Measurements from ENCODE around the gene DMRTC2.
A peak's percentile ranks its signal among the peaks of the same experiment; 100 is the strongest.

Gene DMRTC2

DNA sequence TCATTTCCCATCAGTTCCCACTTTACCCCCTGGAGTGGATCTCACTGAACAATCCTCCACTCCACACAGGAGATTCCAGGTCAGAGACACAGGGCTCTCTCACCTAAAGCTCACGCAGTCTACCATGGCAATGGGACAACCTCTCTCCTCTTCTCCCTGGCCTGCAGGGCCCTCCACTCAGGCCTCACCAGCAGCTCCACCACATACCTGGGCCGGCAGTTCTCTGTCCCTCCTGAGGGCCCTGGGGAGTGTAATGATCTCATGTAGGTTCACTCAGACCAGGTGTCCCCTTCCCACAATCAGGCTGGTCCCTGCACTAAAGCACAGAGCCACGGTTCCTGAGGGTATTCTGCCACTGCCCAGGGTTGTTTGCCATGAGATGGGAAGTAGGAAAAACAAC is 32.9 kb upstream of the DMRTC2 start:
- TF ChIP-seq POLR2A (IDR thresholded peaks at IDR 0.05; ENCODE audit: low read depth, low read length) (no peak), TAF1 (IDR thresholded peaks at IDR 0.05; ENCODE audit: borderline replicate concordance, low read depth, low read length) (no peak), POLR2AphosphoS5 (IDR thresholded peaks at IDR 0.05; ENCODE audit: low read depth, low read length) (no peak)
- FAIRE-seq (no peak), DNase-seq (ENCODE audit: insufficient read length) (no peak)

DNA sequence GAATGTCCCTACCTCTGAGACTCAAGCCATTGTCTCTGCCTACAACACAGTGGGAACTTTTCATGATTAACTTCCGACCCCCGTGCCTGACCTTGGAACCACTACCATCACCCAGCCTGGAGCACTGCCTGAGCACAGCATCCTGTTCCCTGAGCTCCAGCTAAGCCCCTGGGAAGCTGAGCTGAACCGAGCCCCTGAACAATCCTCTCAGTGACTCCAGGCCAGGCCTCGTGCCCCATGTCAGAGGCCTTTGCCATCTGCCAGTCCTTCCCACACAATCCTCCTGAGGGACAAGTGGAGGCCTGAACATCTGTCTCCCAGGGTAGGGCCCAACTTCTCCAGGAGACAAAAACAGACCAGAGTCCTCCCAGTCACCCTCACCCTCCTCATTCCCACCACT is 30.9 kb upstream of the DMRTC2 start:
- no peak for TF ChIP-seq POLR2A (IDR thresholded peaks at IDR 0.05; ENCODE audit: low read depth, low read length)
- no peak for TF ChIP-seq TAF1 (IDR thresholded peaks at IDR 0.05; ENCODE audit: borderline replicate concordance, low read depth, low read length)
- no peak for TF ChIP-seq POLR2AphosphoS5 (IDR thresholded peaks at IDR 0.05; ENCODE audit: low read depth, low read length)
- DNase-seq (ENCODE audit: insufficient read length) (no peak), FAIRE-seq (no peak)

DNA sequence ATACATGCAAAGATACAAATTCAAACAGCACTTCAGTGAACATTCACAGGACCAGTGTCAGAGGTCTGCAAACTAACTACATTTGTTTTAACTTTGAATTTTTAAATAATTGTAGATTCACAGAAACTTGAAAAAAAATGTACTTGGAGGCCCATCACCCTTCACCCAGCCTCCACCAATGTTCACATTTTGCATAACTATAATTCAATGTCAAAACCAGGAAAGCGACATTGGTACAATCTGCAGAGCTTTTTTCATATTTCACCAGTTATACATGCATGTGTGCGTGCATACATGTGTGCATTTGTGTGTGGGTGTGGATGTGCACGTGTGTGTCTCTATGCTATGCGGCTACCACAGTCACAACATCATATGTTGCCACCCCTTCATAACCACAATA is 29.5 kb upstream of the DMRTC2 start:
- no peak for FAIRE-seq
- TF ChIP-seq POLR2A (IDR thresholded peaks at IDR 0.05; ENCODE audit: low read depth, low read length): no peak
- TF ChIP-seq POLR2AphosphoS5 (IDR thresholded peaks at IDR 0.05; ENCODE audit: low read depth, low read length): no peak
- no peak for TF ChIP-seq TAF1 (IDR thresholded peaks at IDR 0.05; ENCODE audit: borderline replicate concordance, low read depth, low read length)
- no peak for DNase-seq (ENCODE audit: insufficient read length)

DNA sequence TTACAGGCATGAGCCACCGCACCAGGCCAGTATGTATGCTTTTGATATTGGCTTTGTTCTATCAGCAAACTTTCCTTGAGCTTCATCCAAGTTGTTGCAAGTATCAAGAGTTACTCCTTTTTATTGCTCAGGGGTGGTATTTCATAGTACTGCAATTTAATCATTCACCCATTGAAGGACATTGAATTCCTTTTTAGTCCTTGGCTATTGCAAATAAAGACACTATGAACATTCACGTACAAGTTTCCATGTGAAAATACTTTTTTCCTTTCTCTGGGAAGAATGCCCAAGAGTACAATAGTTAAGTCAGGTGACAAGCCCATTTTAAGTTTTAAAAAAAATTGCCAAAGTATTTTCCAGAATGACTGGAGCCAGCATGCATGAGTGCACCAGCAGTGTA is 28.1 kb upstream of the DMRTC2 start:
- FAIRE-seq (no peak), DNase-seq (ENCODE audit: insufficient read length) (no peak)
- TF ChIP-seq POLR2A (IDR thresholded peaks at IDR 0.05; ENCODE audit: low read depth, low read length): no peak

DNA sequence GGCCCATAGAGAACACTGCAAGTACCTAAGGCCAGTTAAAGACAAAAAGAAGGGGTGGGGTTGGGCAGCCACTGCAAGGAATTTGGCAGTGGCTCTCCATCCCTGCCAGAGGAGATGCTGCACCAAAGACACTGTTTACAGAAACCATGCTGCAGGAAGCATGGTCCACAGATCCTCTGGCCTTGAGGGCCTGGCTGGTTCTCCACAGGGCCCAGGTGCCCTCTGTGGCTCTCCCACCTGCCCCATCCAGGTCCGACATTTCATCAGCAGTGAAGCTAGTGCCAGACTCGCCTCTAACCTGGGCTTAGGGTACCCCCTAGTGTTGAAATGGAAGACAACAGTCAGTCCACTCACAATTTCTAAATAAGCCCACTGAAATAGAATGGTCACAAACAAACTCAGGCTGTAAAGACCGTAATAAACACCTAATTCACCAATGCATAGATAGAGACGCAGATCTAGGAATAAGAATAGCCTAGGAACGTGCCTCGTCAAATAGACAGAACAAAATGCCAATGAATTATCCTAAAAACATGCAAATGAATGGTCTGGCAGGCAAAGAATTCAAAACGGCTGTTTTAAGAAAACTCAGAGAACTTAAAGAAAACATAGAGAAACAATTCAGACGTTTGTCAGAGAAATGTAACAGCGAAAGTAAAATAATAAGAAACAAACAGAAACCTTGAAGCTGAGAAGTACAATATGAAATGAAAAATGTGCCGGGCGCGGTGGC is 23.7 kb upstream of the DMRTC2 start:
- TF ChIP-seq POLR2A (IDR thresholded peaks at IDR 0.05; ENCODE audit: low read depth, low read length) (no peak), TAF1 (IDR thresholded peaks at IDR 0.05; ENCODE audit: borderline replicate concordance, low read depth, low read length) (no peak), POLR2AphosphoS5 (IDR thresholded peaks at IDR 0.05; ENCODE audit: low read depth, low read length) (no peak)
- FAIRE-seq: peak; percentile 95
- peak; percentile 56 for DNase-seq (ENCODE audit: insufficient read length)

DNA sequence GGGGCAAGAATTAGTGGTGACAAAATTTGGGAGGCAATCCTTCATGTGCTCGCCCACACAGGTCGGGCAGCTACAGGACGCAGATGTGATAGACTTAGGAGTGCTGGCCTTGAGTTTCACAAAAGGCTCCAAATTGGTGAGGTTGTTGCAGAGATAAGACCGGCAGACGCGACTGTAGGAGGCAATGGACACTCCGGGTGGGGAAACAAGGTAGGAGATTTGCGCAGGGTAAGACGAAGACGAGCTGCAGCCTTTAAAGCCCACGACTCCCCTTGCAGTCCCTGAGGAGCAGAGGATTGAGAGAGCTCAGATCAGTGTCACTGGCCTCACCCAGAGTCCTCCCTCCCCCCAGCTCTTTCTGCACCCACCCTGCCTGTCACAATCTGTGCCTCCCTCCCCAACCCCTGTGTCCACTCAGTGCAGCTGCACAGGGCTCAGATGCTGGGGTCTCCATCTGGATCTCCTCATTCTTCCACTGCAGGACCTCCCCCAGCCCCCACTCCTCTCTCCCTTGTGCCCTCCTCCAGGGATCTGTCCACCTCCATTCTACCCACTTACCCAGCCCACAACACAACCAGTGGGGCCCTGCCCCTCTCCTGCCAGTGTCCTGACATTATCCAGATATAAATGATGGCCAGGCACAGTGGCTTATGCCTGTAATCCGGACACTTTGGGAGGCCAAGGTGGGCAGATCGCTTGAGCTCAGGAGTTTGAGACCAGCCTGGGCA is 6.7 kb upstream of the DMRTC2 start:
- DNase-seq (ENCODE audit: insufficient read length): no peak
- FAIRE-seq: no peak
- no peak for TF ChIP-seq TAF1 (IDR thresholded peaks at IDR 0.05; ENCODE audit: borderline replicate concordance, low read depth, low read length)
- no peak for TF ChIP-seq POLR2AphosphoS5 (IDR thresholded peaks at IDR 0.05; ENCODE audit: low read depth, low read length)
- no peak for TF ChIP-seq POLR2A (IDR thresholded peaks at IDR 0.05; ENCODE audit: low read depth, low read length)

DNA sequence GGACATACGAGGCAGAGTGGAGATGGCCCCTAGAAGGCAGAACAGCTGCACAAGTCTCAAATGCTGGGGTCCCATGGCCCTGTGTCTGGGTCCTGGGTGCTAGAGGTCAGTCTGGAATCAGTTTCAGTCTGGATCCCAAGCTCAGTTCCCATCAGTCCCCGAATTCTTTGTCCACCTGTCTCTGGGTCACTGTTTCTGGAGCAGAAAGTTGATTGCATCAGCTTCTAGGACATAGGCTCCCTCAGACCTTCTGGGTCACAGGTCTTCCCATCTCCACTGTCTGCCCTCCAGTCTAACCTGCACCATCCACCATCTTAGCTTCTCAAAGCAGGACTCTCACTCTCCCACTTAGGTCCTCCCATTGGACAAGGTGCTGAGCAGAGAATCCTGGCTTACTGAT is 5.6 kb upstream of the DMRTC2 start:
- FAIRE-seq: no peak
- DNase-seq (ENCODE audit: insufficient read length): no peak
- TF ChIP-seq POLR2AphosphoS5 (IDR thresholded peaks at IDR 0.05; ENCODE audit: low read depth, low read length) (no peak), TAF1 (IDR thresholded peaks at IDR 0.05; ENCODE audit: borderline replicate concordance, low read depth, low read length) (no peak), POLR2A (IDR thresholded peaks at IDR 0.05; ENCODE audit: low read depth, low read length) (no peak)

DNA sequence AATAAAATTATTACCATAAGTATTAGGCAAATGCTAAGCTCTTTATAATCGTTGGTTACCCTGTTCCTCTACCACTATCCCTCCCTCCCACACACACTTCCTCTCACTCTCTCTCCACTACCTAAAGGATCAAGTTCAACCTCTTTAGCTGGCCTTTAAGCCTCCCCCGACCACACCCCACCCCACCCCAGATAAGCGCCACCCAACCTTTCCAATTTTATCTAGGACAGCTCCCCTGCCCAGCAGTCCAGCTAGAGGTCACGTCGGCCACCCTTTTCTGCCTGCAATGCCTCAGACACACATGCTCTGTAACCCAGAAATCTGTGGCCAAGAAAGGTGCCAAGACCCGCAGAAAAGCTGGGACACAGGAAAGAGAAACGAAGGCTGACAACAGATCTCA is 1.5 kb upstream of the DMRTC2 start:
- TF ChIP-seq TAF1 (IDR thresholded peaks at IDR 0.05; ENCODE audit: borderline replicate concordance, low read depth, low read length) (no peak), POLR2AphosphoS5 (IDR thresholded peaks at IDR 0.05; ENCODE audit: low read depth, low read length) (no peak), POLR2A (IDR thresholded peaks at IDR 0.05; ENCODE audit: low read depth, low read length) (no peak)
- DNase-seq (ENCODE audit: insufficient read length): no peak
- no peak for FAIRE-seq

DNA sequence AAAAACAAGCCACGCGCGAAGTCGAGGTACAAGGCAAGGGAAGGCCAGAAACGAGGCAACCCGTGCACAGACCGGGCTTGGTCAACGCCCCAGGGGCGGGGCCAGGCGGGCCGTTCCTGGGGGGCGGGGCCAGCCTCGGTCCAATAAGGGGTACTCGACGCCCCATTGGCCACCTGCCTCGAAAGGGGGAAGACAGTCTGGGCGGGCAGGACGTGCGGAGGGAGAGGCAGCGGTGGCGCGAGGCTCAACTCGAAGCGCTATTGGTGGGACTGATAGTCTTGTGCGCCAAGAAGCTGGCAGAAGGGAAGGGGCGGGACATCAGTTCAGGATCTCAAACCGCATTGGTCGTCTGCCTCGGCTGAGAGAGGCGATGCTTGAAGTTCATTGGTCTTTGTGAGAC is 241 bp upstream of the DMRTC2 start, which contains the start of gene LYPD4:
LYPD4 (minus strand) TSS at position 83 of the 400 bp plus-strand sequence. CDS start 5,398 bp downstream, outside the sequence.
- no peak for TF ChIP-seq POLR2A (IDR thresholded peaks at IDR 0.05; ENCODE audit: low read depth, low read length)
- no peak for TF ChIP-seq POLR2AphosphoS5 (IDR thresholded peaks at IDR 0.05; ENCODE audit: low read depth, low read length)
- TF ChIP-seq TAF1 (IDR thresholded peaks at IDR 0.05; ENCODE audit: borderline replicate concordance, low read depth, low read length): no peak
- DNase-seq (ENCODE audit: insufficient read length): no peak
- FAIRE-seq: no peak

DNA sequence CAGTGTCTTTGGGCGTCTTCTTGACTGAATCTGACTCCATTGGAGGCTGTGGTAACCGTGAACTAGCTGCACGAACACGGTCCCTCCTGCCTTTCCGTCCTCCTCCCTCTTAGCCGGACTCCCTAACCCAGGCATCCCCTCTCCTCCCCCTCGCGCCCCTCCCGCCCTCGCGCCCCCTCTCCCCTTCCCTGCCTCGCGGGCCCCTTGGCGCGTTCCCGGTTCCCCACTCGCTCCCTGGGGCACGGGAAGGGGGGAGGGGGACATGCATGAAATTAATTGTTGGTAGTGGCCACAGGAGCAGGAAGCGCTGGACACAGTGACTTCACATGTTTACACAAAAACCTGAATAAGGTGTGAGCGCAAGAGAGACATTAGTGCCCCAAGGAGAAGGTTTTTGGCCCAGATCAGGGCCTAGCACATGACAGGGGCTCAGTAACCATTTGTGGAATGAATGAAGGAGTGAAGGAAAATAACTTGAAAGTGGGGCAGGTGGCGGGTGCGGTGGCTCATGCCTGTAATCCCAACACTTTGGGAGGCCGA is 279 bp downstream of the DMRTC2 start:
- DNase-seq (ENCODE audit: insufficient read length) (no peak), FAIRE-seq (no peak)
- TF ChIP-seq POLR2A (IDR thresholded peaks at IDR 0.05; ENCODE audit: low read depth, low read length): no peak
- no peak for TF ChIP-seq TAF1 (IDR thresholded peaks at IDR 0.05; ENCODE audit: borderline replicate concordance, low read depth, low read length)
- TF ChIP-seq POLR2AphosphoS5 (IDR thresholded peaks at IDR 0.05; ENCODE audit: low read depth, low read length): no peak

DNA sequence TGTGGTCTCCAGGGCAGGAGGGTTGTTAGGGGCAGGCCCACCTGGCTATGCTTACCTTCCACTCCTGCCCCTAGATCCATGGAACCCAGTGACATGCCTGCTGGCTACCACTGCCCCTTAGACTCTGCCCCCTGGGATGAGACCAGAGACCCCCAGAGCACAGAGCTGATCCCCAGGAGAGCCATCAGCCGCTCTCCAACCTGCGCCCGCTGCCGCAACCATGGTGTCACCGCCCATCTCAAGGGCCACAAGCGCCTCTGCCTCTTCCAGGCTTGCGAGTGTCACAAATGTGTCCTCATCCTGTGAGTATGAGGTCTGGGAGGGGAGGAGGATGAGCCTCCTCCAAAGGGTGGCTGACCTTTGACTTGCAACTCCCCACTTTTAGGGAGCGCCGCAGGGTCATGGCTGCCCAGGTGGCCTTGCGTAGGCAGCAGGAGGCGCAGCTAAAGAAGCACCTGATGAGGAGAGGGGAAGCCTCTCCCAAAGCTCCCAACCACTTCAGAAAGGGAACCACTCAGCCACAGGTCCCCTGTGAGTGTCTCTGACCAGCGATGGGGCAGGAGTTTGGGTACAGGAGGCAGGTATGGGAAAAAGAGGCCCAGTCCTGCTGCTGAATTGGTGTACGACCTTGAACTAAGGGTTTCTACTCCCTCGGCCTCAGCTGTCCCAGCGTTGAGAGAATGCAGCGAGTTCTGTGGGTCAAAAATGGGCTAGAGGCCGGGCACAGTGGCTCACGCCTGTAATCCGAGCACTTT is 2.7 kb downstream of the DMRTC2 start:
- TF ChIP-seq POLR2A (IDR thresholded peaks at IDR 0.05; ENCODE audit: low read depth, low read length) (no peak), TAF1 (IDR thresholded peaks at IDR 0.05; ENCODE audit: borderline replicate concordance, low read depth, low read length) (no peak), POLR2AphosphoS5 (IDR thresholded peaks at IDR 0.05; ENCODE audit: low read depth, low read length) (no peak)
- no peak for FAIRE-seq
- DNase-seq (ENCODE audit: insufficient read length): no peak
